RPMI7951 (cell line): ENCODE measurements around the gene OSBPL10. TPM values are rescaled to one million over a fixed set of nuclear protein-coding genes. Genes with fewer than 3 reads are reported as not detected.
"Not testable (repeated sequence)": the region's sequence is repeated elsewhere in the genome, so short reads cannot be mapped to it uniquely, and the experiment has no call there.

Source experiments
- DNase-seq: peaks from one replicate; pipeline ENCODE4 v3.0.0-alpha.2; 2012; ENCODE audit warnings: low read depth
- total RNA-seq: library from RNA; depleted of rRNA; stranded (reverse); fragments of >200 nt; shearing (Covaris generic); gene quantifications from 2 replicates; pipeline ENCODE4 v1.2.3, GENCODE V29; 2014

The OSBPL10 gene
- total RNA-seq, 1 experiment from 2014 or later = 4.7 TPM

- no peak for DNase-seq
Measured at GRCh38 chr3:31993843-31994242, 12.8 kb upstream of the OSBPL10 start.

GRCh38 chr3:31992995-31993394 lies 11.9 kb upstream of the OSBPL10 start:
- not testable (repeated sequence) for DNase-seq

GRCh38 chr3:31988271-31988670 lies 7.2 kb upstream of the OSBPL10 start:
- peak; percentile 25 for DNase-seq

- DNase-seq = no peak
Measured at GRCh38 chr3:31985831-31986230, 4.8 kb upstream of the OSBPL10 start.

GRCh38 chr3:31984321-31984720 lies 3.3 kb upstream of the OSBPL10 start:
- DNase-seq = no peak

- DNase-seq = peak; percentile 53
Measured at GRCh38 chr3:31980530-31981205, 394 bp downstream of the OSBPL10 start.

- DNase-seq = no peak
Measured at GRCh38 chr3:31979001-31979697, 1.9 kb downstream of the OSBPL10 start.

- no peak for DNase-seq
Measured at GRCh38 chr3:31978553-31978952, 2.5 kb downstream of the OSBPL10 start.

- DNase-seq = no peak
Measured at GRCh38 chr3:31977736-31978135, 3.3 kb downstream of the OSBPL10 start.

- no peak for DNase-seq
Measured at GRCh38 chr3:31976302-31976701, 4.8 kb downstream of the OSBPL10 start.

GRCh38 chr3:31974964-31975363 lies 6.1 kb downstream of the OSBPL10 start:
- DNase-seq = no peak

GRCh38 chr3:31974471-31974870 lies 6.6 kb downstream of the OSBPL10 start:
- DNase-seq = no peak

- DNase-seq = no peak
Measured at GRCh38 chr3:31973837-31974236, 7.2 kb downstream of the OSBPL10 start.

GRCh38 chr3:31973081-31973480 lies 8.0 kb downstream of the OSBPL10 start:
- no peak for DNase-seq

GRCh38 chr3:31971607-31972006 lies 9.5 kb downstream of the OSBPL10 start:
- DNase-seq = no peak

- DNase-seq = peak; percentile 91
Measured at GRCh38 chr3:31968927-31969418, 12.1 kb downstream of the OSBPL10 start.

- peak; percentile 46 for DNase-seq
Measured at GRCh38 chr3:31968369-31968926, 12.6 kb downstream of the OSBPL10 start.

GRCh38 chr3:31967592-31967991 lies 13.5 kb downstream of the OSBPL10 start:
- no peak for DNase-seq

- no peak for DNase-seq
Measured at GRCh38 chr3:31966978-31967591, 14.0 kb downstream of the OSBPL10 start.

- DNase-seq = peak; percentile 44
Measured at GRCh38 chr3:31962801-31963205, 18.3 kb downstream of the OSBPL10 start.

GRCh38 chr3:31960793-31961431 lies 20.1 kb downstream of the OSBPL10 start:
- peak; percentile 83 for DNase-seq
